Measurements from ENCODE around the gene CHCHD6. TPM values are rescaled to one million over a fixed set of nuclear protein-coding genes. Genes with fewer than 3 reads are reported as not detected.

Gene CHCHD6
- total RNA-seq, 2 donors from 2014 or later = 9.3 to 13.2 TPM

DNA sequence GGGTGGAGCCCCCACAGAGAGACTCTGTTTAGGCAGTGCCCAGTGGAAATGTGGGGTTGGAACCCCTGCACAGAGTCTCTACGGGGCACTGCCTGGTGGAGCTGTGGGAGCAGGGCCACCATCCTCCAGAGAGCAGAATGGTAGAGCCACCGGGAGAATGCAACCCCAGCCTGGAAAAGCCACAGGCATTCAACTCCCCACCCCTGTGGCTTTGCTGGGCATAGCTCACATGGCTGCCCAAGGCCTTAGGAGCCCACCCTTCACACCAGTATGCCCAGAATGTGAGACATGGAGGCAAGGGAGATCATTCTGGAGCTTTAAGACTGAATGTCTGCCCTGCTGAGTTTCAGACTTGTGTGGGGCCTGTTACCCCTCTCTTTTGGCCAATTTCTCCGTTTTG lies 19.0 kb upstream of the CHCHD6 start:
- H3K36me3 ChIP-seq = no peaks in the 10 kb centered on the region
- no peaks in the 10 kb centered on the region for H3K9me3 ChIP-seq
- no peaks in the 10 kb centered on the region for H3K4me1 ChIP-seq
- intact Hi-C loops (cut with DNase I) = loop anchor here (10.0 kb wide), 1 partner anchor 290 kb away; no protein-coding TSS in a partner anchor
- no peak overlapping the region for H3K9ac ChIP-seq (ENCODE audit: low read depth in 2 of 2, low read length in 2 of 2)
- H3K4me3 ChIP-seq = no peak overlapping the region
- no peak for DNase-seq
- TF ChIP-seq, protein P1, sequence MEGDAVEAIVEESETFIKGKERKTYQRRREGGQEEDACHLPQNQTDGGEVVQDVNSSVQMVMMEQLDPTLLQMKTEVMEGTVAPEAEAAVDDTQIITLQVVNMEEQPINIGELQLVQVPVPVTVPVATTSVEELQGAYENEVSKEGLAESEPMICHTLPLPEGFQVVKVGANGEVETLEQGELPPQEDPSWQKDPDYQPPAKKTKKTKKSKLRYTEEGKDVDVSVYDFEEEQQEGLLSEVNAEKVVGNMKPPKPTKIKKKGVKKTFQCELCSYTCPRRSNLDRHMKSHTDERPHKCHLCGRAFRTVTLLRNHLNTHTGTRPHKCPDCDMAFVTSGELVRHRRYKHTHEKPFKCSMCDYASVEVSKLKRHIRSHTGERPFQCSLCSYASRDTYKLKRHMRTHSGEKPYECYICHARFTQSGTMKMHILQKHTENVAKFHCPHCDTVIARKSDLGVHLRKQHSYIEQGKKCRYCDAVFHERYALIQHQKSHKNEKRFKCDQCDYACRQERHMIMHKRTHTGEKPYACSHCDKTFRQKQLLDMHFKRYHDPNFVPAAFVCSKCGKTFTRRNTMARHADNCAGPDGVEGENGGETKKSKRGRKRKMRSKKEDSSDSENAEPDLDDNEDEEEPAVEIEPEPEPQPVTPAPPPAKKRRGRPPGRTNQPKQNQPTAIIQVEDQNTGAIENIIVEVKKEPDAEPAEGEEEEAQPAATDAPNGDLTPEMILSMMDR (IDR thresholded peaks at IDR 0.05) = no peak
- H3K27me3 ChIP-seq = no peaks in the 10 kb centered on the region
- no peak overlapping the region for H3K27ac ChIP-seq

DNA sequence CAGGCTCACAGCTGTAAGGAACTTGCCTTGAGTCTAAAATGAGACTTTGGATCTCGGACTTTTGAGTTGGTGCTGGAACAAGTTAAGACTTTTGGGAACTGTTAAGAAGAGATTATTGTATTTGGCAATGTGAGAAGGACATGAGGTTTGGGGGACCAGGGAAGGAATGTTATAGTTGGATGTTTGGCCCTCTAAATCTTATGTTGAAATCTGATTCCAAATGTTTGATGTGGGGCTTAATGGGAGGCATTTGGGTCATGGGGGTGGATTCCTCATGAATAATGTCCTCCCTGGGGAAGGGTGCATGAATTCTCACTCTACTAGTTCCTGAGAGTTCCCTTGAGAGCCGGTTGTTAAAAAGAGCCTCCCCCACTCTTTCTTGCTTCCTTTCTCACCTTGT lies 18.5 kb upstream of the CHCHD6 start:
- no peak overlapping the region for H3K9ac ChIP-seq (ENCODE audit: low read depth in 2 of 2, low read length in 2 of 2)
- H3K4me1 ChIP-seq = no peaks in the 10 kb centered on the region
- no peak for DNase-seq
- H3K9me3 ChIP-seq = no peaks in the 10 kb centered on the region
- TF ChIP-seq, protein P1 (IDR thresholded peaks at IDR 0.05) = no peak
- intact Hi-C loops (cut with DNase I) = loop anchor here (10.0 kb wide), 1 partner anchor 289 kb away; no protein-coding TSS in a partner anchor
- no peaks in the 10 kb centered on the region for H3K36me3 ChIP-seq
- H3K27me3 ChIP-seq = no peaks in the 10 kb centered on the region
- H3K27ac ChIP-seq = no peak overlapping the region
- no peak overlapping the region for H3K4me3 ChIP-seq

DNA sequence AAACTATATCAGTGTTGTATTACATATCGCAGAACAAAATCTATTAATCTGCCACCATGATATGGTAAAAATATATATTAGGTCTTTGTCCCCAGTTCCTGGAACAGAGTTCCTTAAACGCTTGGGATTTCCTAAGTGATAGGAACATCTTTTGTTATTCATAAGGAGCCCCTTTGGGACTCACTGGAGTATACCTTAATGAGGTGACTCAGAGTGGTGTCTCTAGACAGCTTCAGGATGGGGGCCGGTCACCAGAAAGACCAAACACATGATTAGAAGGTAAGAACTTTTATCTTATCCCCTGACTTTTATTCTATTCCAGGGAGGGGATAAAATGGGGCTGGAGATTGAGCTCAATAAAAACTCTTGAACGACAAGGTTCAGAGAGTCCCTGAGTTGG lies 12.3 kb upstream of the CHCHD6 start:
- Histone ChIP-seq H3K9me3 (no peaks in the 10 kb centered on the region), H3K36me3 (no peaks in the 10 kb centered on the region), H3K27me3 (no peaks in the 10 kb centered on the region), H3K9ac (ENCODE audit: low read depth in 2 of 2, low read length in 2 of 2) (no peak overlapping the region), H3K27ac (no peak overlapping the region), H3K4me3 (no peak overlapping the region), H3K4me1 (no peaks in the 10 kb centered on the region)
- TF ChIP-seq, protein P1 (IDR thresholded peaks at IDR 0.05) = no peak
- DNase-seq = no peak
- intact Hi-C loops (cut with DNase I) = no loop called here

DNA sequence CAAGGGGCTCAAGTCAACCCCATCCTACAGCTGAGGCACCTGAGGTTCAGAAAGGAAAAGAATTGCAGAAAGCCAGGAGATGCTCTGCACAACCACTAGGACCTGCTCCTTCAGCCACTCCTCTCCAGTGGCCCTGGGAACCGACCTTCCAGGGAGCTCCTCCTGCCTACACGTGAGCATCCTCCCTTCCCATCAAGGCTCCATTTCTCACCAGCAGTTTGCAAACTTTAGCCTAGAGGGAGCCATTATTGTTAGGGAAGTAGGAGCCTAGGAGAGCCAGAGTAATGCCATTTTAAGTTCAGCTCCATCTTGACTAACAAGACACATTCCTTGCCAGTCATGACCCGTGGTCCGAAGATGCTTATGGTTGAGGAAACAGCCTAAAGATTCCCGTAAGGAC lies 11.2 kb upstream of the CHCHD6 start:
- Histone ChIP-seq H3K36me3 (no peaks in the 10 kb centered on the region), H3K4me1 (no peaks in the 10 kb centered on the region), H3K9me3 (no peaks in the 10 kb centered on the region), H3K27ac (no peak overlapping the region), H3K9ac (ENCODE audit: low read depth in 2 of 2, low read length in 2 of 2) (no peak overlapping the region), H3K4me3 (no peak overlapping the region), H3K27me3 (no peaks in the 10 kb centered on the region)
- TF ChIP-seq, protein P1 (IDR thresholded peaks at IDR 0.05) = no peak
- no peak for DNase-seq
- intact Hi-C loops (cut with DNase I) = no loop called here

DNA sequence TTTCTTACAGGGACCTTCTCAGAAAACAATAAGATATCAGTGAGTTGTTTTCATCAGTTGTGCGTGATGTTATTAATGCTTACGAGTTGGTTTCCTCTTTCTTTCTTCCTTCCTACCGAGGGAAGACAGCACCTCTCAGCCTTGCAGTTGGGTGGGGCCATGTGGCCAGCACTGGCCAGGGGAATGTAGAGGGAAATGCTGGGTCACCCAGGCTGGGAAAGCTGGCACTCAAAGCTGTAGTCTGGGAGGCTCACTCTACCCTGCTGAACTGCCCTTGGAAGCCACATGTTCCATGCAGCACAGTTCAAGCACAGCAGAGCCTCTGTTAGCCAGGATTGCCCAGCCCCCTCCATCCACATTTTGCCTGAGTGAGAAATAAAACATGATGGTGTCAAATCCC lies 10.1 kb upstream of the CHCHD6 start:
- Histone ChIP-seq H3K36me3 (no peaks in the 10 kb centered on the region), H3K4me1 (no peaks in the 10 kb centered on the region), H3K27ac (no peak overlapping the region), H3K9ac (ENCODE audit: low read depth in 2 of 2, low read length in 2 of 2) (no peak overlapping the region), H3K9me3 (no peaks in the 10 kb centered on the region), H3K27me3 (no peaks in the 10 kb centered on the region), H3K4me3 (no peak overlapping the region)
- DNase-seq = no peak
- intact Hi-C loops (cut with DNase I) = no loop called here
- TF ChIP-seq, protein P1 (IDR thresholded peaks at IDR 0.05) = no peak

Data from colonic mucosa (tissue), 4 donors.